H1 (cell line): Measurements from ENCODE around the gene PLSCR5. TPM values are rescaled to one million over a fixed set of nuclear protein-coding genes. Genes with fewer than 3 reads are reported as not detected.

Experiments used
- CBX5 ChIP-seq: fragments of 300-800, 300-1000 bp; sonication (generic); IDR thresholded peaks from 2 replicates; pipeline ENCODE4 v1.7.1; 2016; ENCODE audit warnings: antibody characterized with exemption, low read length, low read depth
- EP300 ChIP-seq, 2 experiments: IDR thresholded peaks; 1 replicate in 1 of 2; 2 replicates in 1 of 2; pipeline ENCODE4 v1.6.1; 2011 to 2012; ENCODE audit warnings: low read depth in 2 of 2, low read length in 2 of 2, mild to moderate bottlenecking in 2 of 2, borderline replicate concordance in 1 of 2, inconsistent platforms in 1 of 2, moderate library complexity in 1 of 2
- MAFK ChIP-seq: IDR thresholded peaks from 2 replicates; pipeline ENCODE4 v1.6.1; 2012; ENCODE audit warnings: low read depth, mild to moderate bottlenecking, improper control_type of control experiment, low read length
- POU5F1 ChIP-seq: IDR thresholded peaks from 2 replicates; pipeline ENCODE4 v1.6.1; 2011; ENCODE audit warnings: low read depth, mild to moderate bottlenecking, low read length, moderate library complexity
- TBP ChIP-seq: IDR thresholded peaks from 2 replicates; pipeline ENCODE4 v1.6.1; 2011; ENCODE audit warnings: low read depth, low read length, improper control_type of control experiment
- polyA plus RNA-seq, 7 experiments: library from polyadenylated mRNA; depleted of rRNA in 3 of 7; stranded (reverse) in 5 of 7; unstranded in 2 of 7; fragments of >200 nt in 5 of 7; fragments of 200-250 nt in 2 of 7; gene quantifications; 1 replicate in 5 of 7; 2 replicates in 1 of 7; 4 replicates in 1 of 7; pipeline versions ENCODE4 v1.2.1 to v1.2.3, GENCODE V29; 2011 to 2013; ENCODE audit warnings: missing spikeins in 2 of 7, mixed read lengths in 2 of 7
- total RNA-seq: library from RNA; stranded (reverse); fragmentation: NEBNext Ultra II Directional; extraction: Animal tissue kit (Norgen Biotek cat#: 25700); gene quantifications from 2 replicates; pipeline ENCODE4 v1.2.1, GENCODE V29; 2021

PLSCR5 gene
- total and polyA plus RNA-seq, 2 of the 8 experiments (the other 6 are each of a cell fraction or from before 2014, with no cell fraction given): not detected

- no peak for TF ChIP-seq POU5F1
- no peak for TF ChIP-seq MAFK
- TF ChIP-seq CBX5: no peak
- no peak for TF ChIP-seq TBP
- TF ChIP-seq EP300 (IDR thresholded peaks at IDR 0.05; ENCODE audit: borderline replicate concordance in 1 of 2, low read depth in 2 of 2, low read length in 2 of 2): no peak
Observed at GRCh38 chr3:146598535-146598934, 6.6 kb downstream of the PLSCR5 start (continued).
